ENCODE results near the gene JAGN1.

GRCh38 chr3:9879830-9880549 is 10.4 kb upstream of the JAGN1 start, which contains the start of gene CIDEC:
- TF ChIP-seq CTCF (IDR thresholded peaks at IDR 0.05; ENCODE audit: low read depth, low read length), result no peak
- TF ChIP-seq EZH2phosphoT487 (IDR thresholded peaks at IDR 0.05; ENCODE audit: low read depth), result no peak
